Fibroblast of lung (primary cell): ENCODE results near the gene PGBD2. TPM values are rescaled to one million over a fixed set of nuclear protein-coding genes. Genes with fewer than 3 reads are reported as not detected.

Experiments
- DNase-seq, 2 donors: peaks; one replicate each; pipeline versions ENCODE4 v3.0.0 to v3.0.0-alpha.2; 2010; ENCODE audit warnings: low read depth in 2 of 2
- H2AFZ ChIP-seq: 2 replicates; pipeline ENCODE4 v1.5.1; 2012; ENCODE audit warnings: low read length, control low read depth, inconsistent platforms
- H3K27ac ChIP-seq: 2 replicates; pipeline ENCODE4 v1.5.1; 2011; ENCODE audit warnings: low read length, control low read depth; ENCODE audit not compliant: insufficient read depth
- H3K27me3 ChIP-seq: 2 replicates; pipeline ENCODE4 v1.5.1; 2011; ENCODE audit warnings: mild to moderate bottlenecking, low read length; ENCODE audit not compliant: control insufficient read depth, insufficient read depth
- H3K36me3 ChIP-seq: 2 replicates; pipeline ENCODE4 v1.5.1; 2011; ENCODE audit warnings: low read length; ENCODE audit not compliant: control insufficient read depth, insufficient read depth
- H3K4me1 ChIP-seq: 2 replicates; pipeline ENCODE4 v1.5.1; 2011; ENCODE audit warnings: low read length; ENCODE audit not compliant: control insufficient read depth, insufficient read depth; ENCODE audit errors: extremely low read depth
- H3K4me2 ChIP-seq: 2 replicates; pipeline ENCODE4 v1.5.1; 2011; ENCODE audit warnings: low read length, control low read depth; ENCODE audit not compliant: insufficient read depth; ENCODE audit errors: extremely low read depth
- H3K4me3 ChIP-seq, 4 experiments: fragments of 200-600 bp in 1 of 4; sonication (generic) in 1 of 4; replicated peaks in 1 of 4; 2 replicates each; pipeline ENCODE4 v1.5.1; 2011 to 2016; ENCODE audit warnings: low read length in 4 of 4, low read depth in 3 of 4, mild to moderate bottlenecking in 3 of 4, control low read depth in 2 of 4, inconsistent platforms in 1 of 4, mixed read lengths in 1 of 4; ENCODE audit not compliant: insufficient read depth in 1 of 4; ENCODE audit errors: control extremely low read depth in 1 of 4
- H3K79me2 ChIP-seq: 2 replicates; pipeline ENCODE4 v1.5.1; 2012; ENCODE audit warnings: mild to moderate bottlenecking, low read length, inconsistent platforms; ENCODE audit not compliant: control insufficient read depth, insufficient read depth
- H3K9ac ChIP-seq: 2 replicates; pipeline ENCODE4 v1.5.1; 2011; ENCODE audit warnings: mild to moderate bottlenecking, low read length, control low read depth; ENCODE audit not compliant: insufficient read depth
- H3K9me3 ChIP-seq: 2 replicates; pipeline ENCODE4 v1.5.1; 2012; ENCODE audit warnings: low read depth, low read length; ENCODE audit not compliant: control insufficient read depth, insufficient read depth
- H4K20me1 ChIP-seq: 2 replicates; pipeline ENCODE4 v1.5.1; 2011; ENCODE audit warnings: low read length; ENCODE audit not compliant: control insufficient read depth, insufficient read depth; ENCODE audit errors: extremely low read depth
- EZH2 ChIP-seq: IDR thresholded peaks from 2 replicates; pipeline ENCODE4 v1.5.1; 2012; ENCODE audit warnings: low read length, control low read depth, mild to moderate bottlenecking; ENCODE audit errors: missing control alignments
- polyA plus RNA-seq, 2 donors: library from polyadenylated mRNA; depleted of rRNA in 1 of 2; stranded (reverse) in 1 of 2; unstranded in 1 of 2; fragments of >200 nt; gene quantifications; 2 replicates each; pipeline ENCODE4 v1.2.1, GENCODE V29; 2011 to 2012; ENCODE audit warnings: missing spikeins in 1 of 2
- total RNA-seq: library from RNA; depleted of rRNA; stranded (reverse); fragments of >200 nt; gene quantifications from 2 replicates; pipeline ENCODE4 v1.2.1, GENCODE V29; 2014
- TF ChIP-seq, protein P1 (sequence below), 2 donors: IDR thresholded peaks in 1 of 2; conservative IDR thresholded peaks in 1 of 2; 1 replicate in 1 of 2; 2 replicates in 1 of 2; pipeline ENCODE4 v1.5.1; 2011 to 2012; ENCODE audit warnings: low read length in 2 of 2, control low read depth in 1 of 2, inconsistent platforms in 1 of 2, low read depth in 1 of 2, mild to moderate bottlenecking in 1 of 2

PGBD2 gene
- total and polyA plus RNA-seq, 2 donors (not counting 1 experiment from before 2014, with no cell fraction given), result 4.0 to 7.1 TPM

DNA sequence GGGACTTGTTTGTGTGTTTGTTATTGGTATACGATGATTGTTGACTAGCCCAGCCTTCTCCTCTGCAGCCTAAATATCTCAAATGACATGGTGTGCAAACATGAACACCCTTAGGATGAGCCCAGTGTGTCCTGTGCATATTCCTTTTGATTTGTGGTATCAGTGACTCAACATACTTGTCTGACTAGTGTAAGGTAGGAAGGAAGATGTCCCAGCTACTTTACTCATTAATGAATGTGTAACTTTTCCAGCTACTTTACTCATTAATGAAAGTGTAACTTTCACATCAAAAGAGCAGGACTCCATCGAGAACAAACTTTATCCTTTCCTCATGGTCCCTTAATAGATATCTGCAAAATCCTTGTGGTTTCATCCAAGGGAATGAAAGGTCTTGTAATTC, 44.4 kb upstream of the PGBD2 start:
- peaks cover 12% of the 10 kb centered on the region for H3K79me2 ChIP-seq
- no peaks in the 10 kb centered on the region for H3K9me3 ChIP-seq
- no peak overlapping the region for H2AFZ ChIP-seq
- H3K27me3 ChIP-seq, result no peaks in the 10 kb centered on the region
- no peak overlapping the region for H3K9ac ChIP-seq
- no peaks in the 10 kb centered on the region for H4K20me1 ChIP-seq
- peaks cover 9% of the 10 kb centered on the region for H3K4me1 ChIP-seq
- no peak for DNase-seq
- no peak overlapping the region for H3K27ac ChIP-seq
- no peaks in the 10 kb centered on the region for H3K36me3 ChIP-seq
- H3K4me3 ChIP-seq, result no peak overlapping the region
- no peak overlapping the region for H3K4me2 ChIP-seq
- TF ChIP-seq EZH2, result no peak
- TF ChIP-seq, protein P1, sequence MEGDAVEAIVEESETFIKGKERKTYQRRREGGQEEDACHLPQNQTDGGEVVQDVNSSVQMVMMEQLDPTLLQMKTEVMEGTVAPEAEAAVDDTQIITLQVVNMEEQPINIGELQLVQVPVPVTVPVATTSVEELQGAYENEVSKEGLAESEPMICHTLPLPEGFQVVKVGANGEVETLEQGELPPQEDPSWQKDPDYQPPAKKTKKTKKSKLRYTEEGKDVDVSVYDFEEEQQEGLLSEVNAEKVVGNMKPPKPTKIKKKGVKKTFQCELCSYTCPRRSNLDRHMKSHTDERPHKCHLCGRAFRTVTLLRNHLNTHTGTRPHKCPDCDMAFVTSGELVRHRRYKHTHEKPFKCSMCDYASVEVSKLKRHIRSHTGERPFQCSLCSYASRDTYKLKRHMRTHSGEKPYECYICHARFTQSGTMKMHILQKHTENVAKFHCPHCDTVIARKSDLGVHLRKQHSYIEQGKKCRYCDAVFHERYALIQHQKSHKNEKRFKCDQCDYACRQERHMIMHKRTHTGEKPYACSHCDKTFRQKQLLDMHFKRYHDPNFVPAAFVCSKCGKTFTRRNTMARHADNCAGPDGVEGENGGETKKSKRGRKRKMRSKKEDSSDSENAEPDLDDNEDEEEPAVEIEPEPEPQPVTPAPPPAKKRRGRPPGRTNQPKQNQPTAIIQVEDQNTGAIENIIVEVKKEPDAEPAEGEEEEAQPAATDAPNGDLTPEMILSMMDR (conservative IDR thresholded peaks at IDR 0.05 in 1 of 2, IDR thresholded peaks at IDR 0.05 in 1 of 2; ENCODE audit: low read depth in 1 of 2, low read length in 2 of 2), result no peak

GRCh38 chr1:248862695-248862997, 43.4 kb upstream of the PGBD2 start:
- Histone ChIP-seq H2AFZ (peak overlapping the region; percentile 58), H3K4me3 (peak overlapping the region; percentile 15 to 66 (median 48)), H3K36me3 (no peaks in the 10 kb centered on the region), H3K4me2 (peak overlapping the region; percentile 73), H3K27ac (no peak overlapping the region), H4K20me1 (no peaks in the 10 kb centered on the region), H3K79me2 (peaks cover 8% of the 10 kb centered on the region), H3K9ac (no peak overlapping the region), H3K27me3 (no peaks in the 10 kb centered on the region), H3K4me1 (peaks cover 6% of the 10 kb centered on the region), H3K9me3 (no peaks in the 10 kb centered on the region)
- DNase-seq, result no peak
- no peak for TF ChIP-seq EZH2
- TF ChIP-seq, protein P1 (conservative IDR thresholded peaks at IDR 0.05 in 1 of 2, IDR thresholded peaks at IDR 0.05 in 1 of 2; ENCODE audit: low read depth in 1 of 2, low read length in 2 of 2), result no peak

GRCh38 chr1:248862998-248863881, 42.8 kb upstream of the PGBD2 start:
- Histone ChIP-seq H3K36me3 (no peaks in the 10 kb centered on the region), H3K4me2 (peak overlapping the region; percentile 73), H3K27me3 (no peaks in the 10 kb centered on the region), H3K4me3 (peak overlapping the region; percentile 15 to 66 (median 48)), H3K4me1 (peaks cover 3% of the 10 kb centered on the region), H3K9ac (no peak overlapping the region), H3K9me3 (no peaks in the 10 kb centered on the region), H2AFZ (peak overlapping the region; percentile 58), H3K79me2 (peaks cover 3% of the 10 kb centered on the region), H4K20me1 (no peaks in the 10 kb centered on the region), H3K27ac (no peak overlapping the region)
- TF ChIP-seq, protein P1 (conservative IDR thresholded peaks at IDR 0.05 in 1 of 2, IDR thresholded peaks at IDR 0.05 in 1 of 2; ENCODE audit: low read depth in 1 of 2, low read length in 2 of 2), result no peak
- no peak for TF ChIP-seq EZH2
- peak; percentile 58 to 73 for DNase-seq
